H1 (cell line): ENCODE results near the gene NNMT. TPM values are rescaled to one million over a fixed set of nuclear protein-coding genes. Genes with fewer than 3 reads are reported as not detected.

Source experiments
- CBX8 ChIP-seq: fragments of 300-800, 300-1000 bp; sonication (generic); IDR thresholded peaks from 2 replicates; pipeline ENCODE4 v1.7.1; 2016; ENCODE audit warnings: low read depth, low read length, borderline replicate concordance
- CHD1 ChIP-seq: IDR thresholded peaks from 2 replicates; pipeline ENCODE4 v1.6.1; 2012; ENCODE audit warnings: low read depth, low read length, improper control_type of control experiment
- CHD7 ChIP-seq: fragments of 300-600 bp; sonication (generic); IDR thresholded peaks from 2 replicates; pipeline ENCODE4 v1.7.1; 2012; ENCODE audit warnings: low read length, moderate library complexity, mild to moderate bottlenecking, inconsistent platforms; ENCODE audit not compliant: insufficient replicate concordance
- HDAC2 ChIP-seq, 2 experiments: fragments of 300-600 bp in 1 of 2; sonication (generic) in 1 of 2; IDR thresholded peaks; 2 replicates each; pipeline ENCODE4 v1.6.1; 2011 to 2012; ENCODE audit warnings: low read depth in 2 of 2, low read length in 2 of 2, mild to moderate bottlenecking in 2 of 2, moderate library complexity in 2 of 2, borderline replicate concordance in 1 of 2, inconsistent platforms in 1 of 2
- HDAC6 ChIP-seq: IDR thresholded peaks from one replicate; pipeline ENCODE4 v1.7.1; 2012; ENCODE audit warnings: low read depth, mild to moderate bottlenecking, inconsistent platforms, low read length, moderate library complexity
- PHF8 ChIP-seq: fragments of 200-600 bp; sonication (generic); conservative IDR thresholded peaks from 2 replicates; pipeline ENCODE4 v1.7.1; 2012; ENCODE audit warnings: low read depth, mild to moderate bottlenecking, inconsistent platforms, low read length, moderate library complexity
- POU5F1 ChIP-seq: IDR thresholded peaks from 2 replicates; pipeline ENCODE4 v1.6.1; 2011; ENCODE audit warnings: low read depth, mild to moderate bottlenecking, low read length, moderate library complexity
- RBBP5 ChIP-seq: IDR thresholded peaks from 2 replicates; pipeline ENCODE4 v1.7.1; 2012; ENCODE audit warnings: low read depth, mild to moderate bottlenecking, inconsistent platforms, low read length, moderate library complexity, borderline replicate concordance
- SRF ChIP-seq: IDR thresholded peaks from 2 replicates; pipeline ENCODE4 v1.6.1; 2011; ENCODE audit warnings: mild to moderate bottlenecking, low read depth, low read length, moderate library complexity
- polyA plus RNA-seq, 7 experiments: library from polyadenylated mRNA; depleted of rRNA in 3 of 7; stranded (reverse) in 5 of 7; unstranded in 2 of 7; fragments of >200 nt in 5 of 7; fragments of 200-250 nt in 2 of 7; gene quantifications; 1 replicate in 5 of 7; 2 replicates in 1 of 7; 4 replicates in 1 of 7; pipeline versions ENCODE4 v1.2.1 to v1.2.3, GENCODE V29; 2011 to 2013; ENCODE audit warnings: missing spikeins in 2 of 7, mixed read lengths in 2 of 7
- total RNA-seq: library from RNA; stranded (reverse); fragmentation: NEBNext Ultra II Directional; extraction: Animal tissue kit (Norgen Biotek cat#: 25700); gene quantifications from 2 replicates; pipeline ENCODE4 v1.2.1, GENCODE V29; 2021

The NNMT gene
- total and polyA plus RNA-seq, 2 of the 8 experiments (the other 6 are each of a cell fraction or from before 2014, with no cell fraction given): not detected

- TF ChIP-seq CHD7 (no peak), POU5F1 (no peak), HDAC6 (no peak), RBBP5 (no peak), PHF8 (no peak), HDAC2 (IDR thresholded peaks at IDR 0.05; ENCODE audit: borderline replicate concordance in 1 of 2, low read depth in 2 of 2, low read length in 2 of 2) (no peak), CBX8 (no peak), SRF (no peak), CHD1 (no peak)
Observed at GRCh38 chr11:114293201-114293711, 2.9 kb upstream of the NNMT start (continued).
